Right lobe of liver (tissue), 4 donors: ENCODE measurements around the gene MACROD1.

Experiments
- CTCF ChIP-seq, 4 donors: fragments of 200-600 bp in 3 of 4; fragments of 450-650 bp in 1 of 4; IDR thresholded peaks; one replicate each; pipeline versions ENCODE4 v1.5.1 to v1.8.0; 2016 to 2022; ENCODE audit warnings: antibody characterized with exemption in 4 of 4, mild to moderate bottlenecking in 2 of 4
- POLR2A ChIP-seq: fragments of 450-650 bp; IDR thresholded peaks from one replicate; pipeline ENCODE4 v1.6.1; 2017; ENCODE audit warnings: antibody characterized with exemption, mild to moderate bottlenecking
- donor health status: DM: no; HTN: no; CAD: no.
- donor health status: DM: no; HTN: no; CAD: no.
- donor health status: DM: no; HTN: yes; CAD: no.

- TF ChIP-seq CTCF (IDR thresholded peaks at IDR 0.05) (no peak), POLR2A (no peak)
These were observed 158.7 kb downstream of the MACROD1 start for GRCh38 chr11:64007160-64007628.
